Adrenal gland (tissue), 5 donors: ENCODE data around the gene AKAP11.

Source experiments
- CTCF ChIP-seq, 6 experiments: fragments of 450-650 bp in 4 of 6; fragments of 200-600 bp in 2 of 6; sonication (generic) in 1 of 6; IDR thresholded peaks; 1 replicate in 5 of 6; 2 replicates in 1 of 6; pipeline versions ENCODE4 v1.5.1 to v1.8.0; 2016 to 2021; ENCODE audit warnings: antibody characterized with exemption in 6 of 6, mild to moderate bottlenecking in 2 of 6, moderate library complexity in 1 of 6
- POLR2A ChIP-seq, 2 donors: fragments of 450-650 bp; IDR thresholded peaks; one replicate each; pipeline ENCODE4 v1.6.1; 2017; ENCODE audit warnings: antibody characterized with exemption in 2 of 2, mild to moderate bottlenecking in 2 of 2, moderate library complexity in 1 of 2
- donor health status: DM: no; HTN: no; CAD: no.

DNA sequence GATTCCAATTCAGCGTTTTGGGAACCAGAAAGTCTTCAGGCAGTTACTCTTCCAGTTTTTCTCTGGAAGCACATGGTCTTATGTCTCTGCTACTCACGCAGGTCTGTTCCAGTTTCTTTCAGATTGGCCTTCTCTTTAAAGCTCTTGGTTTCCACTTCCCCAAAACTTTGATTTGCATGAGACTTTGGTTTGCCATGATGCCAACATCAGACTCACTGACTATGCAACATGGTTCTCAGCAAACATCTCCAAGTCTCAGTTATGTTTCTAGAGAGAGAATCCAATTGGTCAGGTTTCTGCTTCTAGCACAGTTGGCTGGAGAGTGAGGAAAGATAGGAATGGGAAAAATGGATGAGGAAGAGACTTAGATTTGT, 3.1 kb downstream of the AKAP11 start:
- TF ChIP-seq POLR2A (IDR thresholded peaks at IDR 0.05) (no peak), CTCF (IDR thresholded peaks at IDR 0.05) (no peak)
